Suppressor macrophage treated with lipopolysaccharide for 4 hours (primary cell): ENCODE results near the gene GNAO1.

Experiments
- DNase-seq: peaks from one replicate; pipeline ENCODE4 v3.0.0-alpha.2; 2020

The GNAO1 gene

GRCh38 chr16:56198006-56198754 lies 6.9 kb downstream of the GNAO1 start:
- DNase-seq = no peak

- no peak for DNase-seq
Measured at GRCh38 chr16:56198755-56199114, 7.4 kb downstream of the GNAO1 start.

DNA sequence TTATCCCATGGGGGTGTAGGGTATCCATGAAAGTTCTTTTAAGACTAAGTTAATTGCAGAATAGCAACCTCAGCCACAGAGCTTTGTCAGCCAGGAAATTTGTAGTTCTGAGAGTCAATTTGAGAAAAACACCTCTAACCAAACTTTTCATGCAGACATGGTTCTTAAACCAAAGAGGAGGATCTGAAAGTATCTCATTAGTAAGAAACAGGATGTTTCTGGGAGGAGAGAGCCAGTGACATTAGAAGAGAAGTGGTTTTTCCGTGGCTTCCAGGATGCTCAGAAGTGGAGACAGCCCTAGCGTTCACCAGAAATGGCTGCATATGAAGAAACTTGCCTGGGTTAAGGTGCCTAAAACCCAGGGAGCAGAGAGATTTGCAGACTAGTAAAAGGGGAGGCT lies 7.9 kb downstream of the GNAO1 start:
- DNase-seq = no peak

- DNase-seq = no peak
Measured at GRCh38 chr16:56201030-56201429, 9.7 kb downstream of the GNAO1 start.

GRCh38 chr16:56202036-56202435 lies 10.7 kb downstream of the GNAO1 start:
- DNase-seq = no peak

DNA sequence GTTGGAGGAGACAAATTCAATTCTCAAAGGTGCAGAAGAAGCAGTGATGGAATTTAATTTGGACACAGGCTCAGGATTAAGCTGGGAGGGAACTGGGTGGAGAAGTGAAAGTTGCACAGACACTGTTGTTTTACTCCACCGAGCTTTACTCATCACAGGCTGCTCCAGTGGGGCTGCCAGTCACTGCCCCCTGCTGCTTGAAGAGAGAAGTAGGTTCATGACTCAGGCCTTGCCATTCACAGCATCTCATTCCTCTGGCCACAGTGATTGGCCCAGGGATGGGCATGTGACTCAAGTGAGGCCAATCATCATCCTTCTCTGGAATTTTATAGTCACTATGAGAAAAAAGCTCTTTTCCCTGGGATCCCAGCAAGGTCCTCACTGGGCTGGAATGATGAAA lies 11.8 kb downstream of the GNAO1 start:
- DNase-seq = peak; percentile 83

DNA sequence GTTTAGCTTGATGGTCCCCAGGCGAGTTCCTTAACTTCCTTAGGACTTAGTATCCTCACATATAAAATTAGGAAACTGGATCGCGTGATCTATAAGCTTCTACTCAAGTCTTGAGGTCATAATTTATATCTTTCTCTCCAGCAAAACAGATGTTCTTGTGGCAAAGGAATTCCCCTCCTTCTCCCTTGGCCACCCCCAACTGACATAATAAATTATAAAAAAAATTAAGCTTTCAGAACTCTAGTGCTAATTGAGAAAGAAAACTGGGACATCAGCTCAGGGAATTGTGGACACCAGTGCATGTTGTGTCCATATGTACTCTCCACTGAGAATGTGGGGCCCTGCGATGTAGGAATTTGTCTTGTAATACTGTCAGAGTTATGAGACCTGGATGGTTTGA lies 13.5 kb downstream of the GNAO1 start:
- no peak for DNase-seq

GRCh38 chr16:56206951-56207350 lies 15.7 kb downstream of the GNAO1 start:
- DNase-seq = no peak

- DNase-seq = no peak
Measured at GRCh38 chr16:56207421-56207820, 16.1 kb downstream of the GNAO1 start.

GRCh38 chr16:56211435-56211981 lies 20.2 kb downstream of the GNAO1 start:
- DNase-seq = peak; percentile 54

GRCh38 chr16:56212144-56212543 lies 20.9 kb downstream of the GNAO1 start:
- DNase-seq = no peak

- DNase-seq = no peak
Measured at GRCh38 chr16:56221995-56222394, 30.7 kb downstream of the GNAO1 start.

- no peak for DNase-seq
Measured at GRCh38 chr16:56222474-56222997, 31.2 kb downstream of the GNAO1 start.

DNA sequence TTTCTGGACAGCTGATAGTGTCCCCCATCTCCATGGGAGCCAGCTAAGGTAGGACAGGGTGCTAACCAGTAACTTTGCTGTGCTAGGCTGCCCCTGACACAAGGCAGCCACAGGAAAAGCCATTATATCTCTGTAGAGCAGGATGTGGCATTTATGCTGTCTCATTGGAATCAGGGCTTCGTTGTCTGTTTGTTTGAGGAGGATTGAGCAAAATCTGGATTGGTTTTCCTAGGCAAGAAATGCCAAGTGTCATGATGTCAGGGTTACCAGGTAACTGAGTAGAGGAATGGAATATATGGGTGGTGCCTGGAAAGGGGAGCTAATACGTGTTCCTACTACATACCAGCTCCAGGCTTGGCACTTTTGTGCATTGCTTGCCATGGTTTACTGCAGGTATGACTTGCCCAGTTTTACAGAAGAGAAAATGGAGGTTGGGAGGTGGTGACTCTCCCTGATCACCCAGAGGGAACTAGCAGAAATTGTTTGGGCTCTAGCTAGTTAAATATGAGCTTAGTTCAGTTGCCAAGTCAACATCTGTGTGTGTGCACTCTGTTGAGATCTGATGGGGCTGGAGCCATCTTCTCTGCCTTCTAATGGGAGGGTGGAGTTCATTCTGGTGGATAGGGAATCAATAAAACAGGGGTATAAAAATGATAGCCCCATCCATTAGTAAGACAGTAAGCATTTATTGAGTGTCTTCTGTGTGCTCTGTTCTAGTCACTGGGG lies 33.9 kb downstream of the GNAO1 start:
- no peak for DNase-seq

- DNase-seq = no peak
Measured at GRCh38 chr16:56226187-56226586, 34.9 kb downstream of the GNAO1 start.

GRCh38 chr16:56226845-56227525 lies 35.7 kb downstream of the GNAO1 start:
- peak; percentile 15 for DNase-seq

DNA sequence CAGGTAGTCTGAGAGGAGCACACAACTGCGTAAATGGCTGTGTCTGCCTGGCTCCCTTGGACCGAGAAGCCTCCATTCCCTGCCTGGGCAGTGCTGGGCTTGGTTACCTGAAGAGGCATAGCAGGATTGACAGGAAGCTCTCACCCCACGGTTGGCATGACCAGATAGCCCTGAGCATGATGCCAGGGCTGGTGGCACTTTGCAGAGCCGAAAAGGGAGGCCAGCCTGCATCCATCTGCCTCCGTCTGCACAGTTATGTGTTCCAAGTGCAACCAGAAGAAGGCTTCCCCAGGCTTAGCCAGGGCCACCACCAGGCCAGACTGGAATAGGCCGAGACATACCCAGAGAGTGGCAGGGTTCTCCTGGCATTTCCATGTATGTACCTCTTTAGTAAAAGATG lies 36.6 kb downstream of the GNAO1 start:
- DNase-seq = no peak

GRCh38 chr16:56228476-56228875 lies 37.2 kb downstream of the GNAO1 start:
- DNase-seq = no peak

DNA sequence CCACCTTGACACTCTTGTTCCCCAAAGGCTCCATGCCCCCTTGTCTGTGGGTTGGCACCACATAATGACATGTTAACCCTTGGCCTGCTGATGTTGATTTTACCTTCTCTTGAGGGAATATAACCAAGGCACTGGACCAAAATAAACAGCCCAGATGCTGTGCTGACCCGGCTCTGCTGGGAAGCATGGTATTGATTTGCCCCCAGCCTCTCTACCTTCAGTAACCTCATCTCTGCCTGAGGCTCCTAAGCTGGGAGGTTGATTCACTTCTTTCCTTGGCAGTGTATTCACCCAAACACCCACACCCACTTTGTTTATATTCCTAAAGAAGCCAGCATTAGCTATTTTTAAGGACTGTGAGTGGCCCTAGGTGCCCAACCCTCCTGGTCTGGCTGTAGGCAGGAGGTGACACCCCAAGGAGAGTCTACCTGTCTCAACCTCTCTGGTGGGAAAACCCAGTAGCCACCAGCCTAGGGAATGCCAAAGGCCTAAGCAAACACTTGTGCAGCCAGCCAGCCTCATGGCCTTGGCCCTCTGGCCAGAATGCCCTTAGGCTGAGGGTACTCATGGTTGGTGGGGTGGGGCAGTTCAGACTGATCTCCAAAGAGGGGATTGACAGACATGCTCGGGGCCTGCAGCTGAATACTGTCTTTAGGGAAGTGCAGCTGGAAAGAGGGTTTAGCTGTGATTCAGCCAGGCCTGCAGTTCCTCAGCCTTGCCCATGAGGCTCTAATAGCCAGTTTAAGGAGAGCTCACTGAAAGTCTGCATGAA lies 42.7 kb downstream of the GNAO1 start:
- peak; percentile 3 for DNase-seq

GRCh38 chr16:56234737-56235136 lies 43.4 kb downstream of the GNAO1 start:
- no peak for DNase-seq

DNA sequence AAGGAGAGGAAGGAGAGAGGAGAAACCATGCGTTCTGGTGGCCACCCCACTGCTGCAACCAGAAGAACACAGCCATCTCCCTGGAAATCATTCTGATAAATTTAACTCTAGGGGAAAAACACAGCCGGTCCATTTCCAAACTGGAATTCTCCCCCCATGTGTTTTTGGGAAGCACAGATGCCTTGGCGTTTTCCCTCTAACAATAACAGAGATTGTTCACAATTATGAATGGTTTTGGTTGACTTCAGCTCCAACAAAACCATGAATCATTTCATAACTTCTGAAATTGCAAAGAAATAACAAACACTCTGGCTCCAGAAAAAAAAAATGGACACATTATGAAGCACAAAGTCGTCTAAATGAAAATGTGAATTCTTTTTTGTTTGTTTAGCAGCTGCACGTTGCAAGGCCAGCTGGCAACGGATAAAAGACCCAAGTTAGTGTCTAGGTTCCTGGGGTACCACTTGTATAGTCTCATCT lies 46.2 kb downstream of the GNAO1 start:
- no peak for DNase-seq

DNA sequence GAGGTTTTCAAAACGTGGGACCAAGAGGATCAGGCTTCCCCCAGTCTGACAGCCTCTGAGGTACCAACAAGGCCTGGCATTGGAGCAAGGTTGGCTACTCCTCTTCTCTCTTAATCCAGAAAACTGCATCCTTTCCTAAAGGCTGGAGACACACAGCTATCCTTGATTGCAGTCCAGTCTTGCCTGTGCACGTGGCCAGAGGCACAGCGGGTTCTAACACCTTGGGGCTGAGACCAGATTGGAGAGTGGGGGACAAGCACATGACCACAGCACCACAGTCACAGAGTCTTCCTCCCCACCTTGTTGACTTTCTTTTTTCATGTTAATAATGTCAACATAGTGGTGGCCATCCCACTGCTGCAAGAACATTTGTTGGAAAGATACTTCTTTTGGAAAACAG lies 46.9 kb downstream of the GNAO1 start:
- no peak for DNase-seq

- DNase-seq = no peak
Measured at GRCh38 chr16:56241596-56241995, 50.3 kb downstream of the GNAO1 start.
